Esophagus muscularis mucosa (tissue), 4 donors: Measurements from ENCODE around the gene TANGO6. TPM values are rescaled to one million over a fixed set of nuclear protein-coding genes. Genes with fewer than 3 reads are reported as not detected.
A peak's percentile ranks its signal among the peaks of the same experiment; 100 is the strongest.

Source experiments
- DNase-seq: peaks from one replicate; pipeline ENCODE4 v3.0.0-alpha.2; 2017; ENCODE audit errors: extremely low spot score
- H3K27ac ChIP-seq, 4 donors: fragments of 200-600 bp; sonication (generic); replicated peaks in 1 of 4; 1 replicate in 3 of 4; 2 replicates in 1 of 4; pipeline ENCODE4 v1.5.1; 2016 to 2019; ENCODE audit warnings: mild to moderate bottlenecking in 1 of 4
- H3K27me3 ChIP-seq, 4 donors: fragments of 200-600 bp; sonication (generic); one replicate each; pipeline versions ENCODE4 v1.5.1 to v1.6.0; 2016 to 2019
- H3K36me3 ChIP-seq, 4 donors: fragments of 200-600 bp; sonication (generic); one replicate each; pipeline ENCODE4 v1.5.1; 2016 to 2019
- H3K4me1 ChIP-seq, 4 donors: fragments of 200-600 bp; sonication (generic); one replicate each; pipeline ENCODE4 v1.5.1; 2016 to 2019
- H3K4me3 ChIP-seq, 4 donors: fragments of 200-600 bp; sonication (generic); 1 replicate in 2 of 4; 2 replicates in 2 of 4; pipeline ENCODE4 v1.5.1; 2016 to 2019; ENCODE audit warnings: mild to moderate bottlenecking in 4 of 4, moderate library complexity in 1 of 4
- H3K9me3 ChIP-seq, 4 donors: fragments of 200-600 bp; sonication (generic); 1 replicate in 3 of 4; 2 replicates in 1 of 4; pipeline ENCODE4 v1.5.1; 2016 to 2019
- CTCF ChIP-seq, 3 experiments: fragments of 200-600 bp in 2 of 3; fragments of 450-650 bp in 1 of 3; sonication (generic) in 2 of 3; IDR thresholded peaks; one replicate each; pipeline ENCODE4 v1.5.1; 2017 to 2019; ENCODE audit warnings: antibody characterized with exemption in 3 of 3, mild to moderate bottlenecking in 2 of 3, moderate library complexity in 1 of 3
- EP300 ChIP-seq: sonication (generic); formaldehyde crosslinking; IDR thresholded peaks from one replicate; pipeline ENCODE4 v1.6.1; 2017; ENCODE audit warnings: antibody characterized with exemption
- POLR2A ChIP-seq: fragments of 450-650 bp; IDR thresholded peaks from one replicate; pipeline ENCODE4 v1.6.1; 2017; ENCODE audit warnings: antibody characterized with exemption, moderate library complexity, mild to moderate bottlenecking, low read depth
- POLR2AphosphoS5 ChIP-seq, 2 donors: sonication (generic); formaldehyde crosslinking; IDR thresholded peaks; one replicate each; pipeline ENCODE4 v1.6.1; 2017; ENCODE audit warnings: antibody characterized with exemption in 2 of 2
- WGBS: methylation state at CpG from one replicate; pipeline ENCODE4 v1.1.5; 2018; 5-methylcytosine and 5-hydroxymethylcytosine counted together
- intact Hi-C: fragments of 100-400 bp; cut with DNase I; formaldehyde crosslinking; loops from one replicate; pipeline ENCODE4 v1.15.1; 2023
- total RNA-seq, 4 donors: library from RNA; depleted of rRNA; stranded (reverse); fragments of >200 nt; gene quantifications; one replicate each; pipeline versions ENCODE4 v1.1.0 to v1.2.1, GENCODE V29; 2016

The TANGO6 gene
- total RNA-seq, 4 donors from 2014 or later, result 15.7 to 21.3 (median 18.3) TPM

DNA sequence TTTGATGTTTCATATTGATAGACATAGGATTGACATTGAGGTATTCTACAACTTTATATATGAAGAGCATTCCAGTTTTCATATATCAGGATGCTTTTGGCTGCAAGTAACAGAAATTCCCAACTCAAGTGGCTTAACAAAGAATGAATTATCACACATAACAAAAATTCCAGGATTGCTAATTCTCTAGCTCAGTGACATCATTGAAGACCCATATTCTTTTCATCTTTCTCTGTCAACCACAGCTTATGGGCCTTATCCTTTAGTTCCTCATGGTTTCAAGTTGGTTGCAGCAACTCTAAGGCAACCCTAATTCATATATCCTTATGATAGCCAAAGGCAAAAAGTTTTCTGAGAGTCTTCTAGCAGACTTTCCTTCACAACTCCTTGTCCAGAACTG lies 170.7 kb downstream of the TANGO6 start:
- H3K4me1 ChIP-seq, result no peaks in the 10 kb centered on the region
- H3K4me3 ChIP-seq, result no peak overlapping the region
- no peaks in the 10 kb centered on the region for H3K9me3 ChIP-seq
- intact Hi-C loops, result no loop called here
- H3K27me3 ChIP-seq, result no peaks in the 10 kb centered on the region
- no peaks in the 10 kb centered on the region for H3K36me3 ChIP-seq
- DNase-seq, result no peak
- no peak for TF ChIP-seq EP300
- TF ChIP-seq CTCF (IDR thresholded peaks at IDR 0.05), result no peak
- no peak for TF ChIP-seq POLR2A
- no peak for TF ChIP-seq POLR2AphosphoS5 (IDR thresholded peaks at IDR 0.05)
- H3K27ac ChIP-seq, result no peak overlapping the region

DNA sequence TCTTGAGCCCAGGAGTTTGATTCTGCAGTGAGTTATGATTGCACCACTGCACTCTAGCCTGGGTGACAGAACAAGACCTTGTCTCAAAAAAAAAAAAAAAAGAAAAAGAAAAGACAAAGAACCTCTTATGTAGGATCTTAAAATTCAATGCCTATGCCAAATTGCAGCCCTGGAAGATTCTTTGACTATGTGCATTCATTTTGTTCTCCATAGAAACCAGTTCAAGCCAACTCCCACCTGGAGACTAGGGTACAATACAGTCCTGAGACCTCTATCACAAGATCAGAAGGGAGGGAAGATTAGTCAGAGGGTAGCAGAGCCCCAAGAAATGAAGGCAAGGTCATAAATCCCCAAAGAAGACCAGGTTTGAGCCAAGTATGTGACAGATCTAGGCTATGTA lies 171.5 kb downstream of the TANGO6 start:
- H3K9me3 ChIP-seq, result no peaks in the 10 kb centered on the region
- H3K36me3 ChIP-seq, result no peaks in the 10 kb centered on the region
- H3K27ac ChIP-seq, result no peak overlapping the region
- H3K4me1 ChIP-seq, result no peaks in the 10 kb centered on the region
- TF ChIP-seq CTCF (IDR thresholded peaks at IDR 0.05), result no peak
- no peak for TF ChIP-seq POLR2AphosphoS5 (IDR thresholded peaks at IDR 0.05)
- TF ChIP-seq EP300, result no peak
- no peak for TF ChIP-seq POLR2A
- intact Hi-C loops, result no loop called here
- no peak overlapping the region for H3K4me3 ChIP-seq
- H3K27me3 ChIP-seq, result no peaks in the 10 kb centered on the region
- DNase-seq, result no peak

DNA sequence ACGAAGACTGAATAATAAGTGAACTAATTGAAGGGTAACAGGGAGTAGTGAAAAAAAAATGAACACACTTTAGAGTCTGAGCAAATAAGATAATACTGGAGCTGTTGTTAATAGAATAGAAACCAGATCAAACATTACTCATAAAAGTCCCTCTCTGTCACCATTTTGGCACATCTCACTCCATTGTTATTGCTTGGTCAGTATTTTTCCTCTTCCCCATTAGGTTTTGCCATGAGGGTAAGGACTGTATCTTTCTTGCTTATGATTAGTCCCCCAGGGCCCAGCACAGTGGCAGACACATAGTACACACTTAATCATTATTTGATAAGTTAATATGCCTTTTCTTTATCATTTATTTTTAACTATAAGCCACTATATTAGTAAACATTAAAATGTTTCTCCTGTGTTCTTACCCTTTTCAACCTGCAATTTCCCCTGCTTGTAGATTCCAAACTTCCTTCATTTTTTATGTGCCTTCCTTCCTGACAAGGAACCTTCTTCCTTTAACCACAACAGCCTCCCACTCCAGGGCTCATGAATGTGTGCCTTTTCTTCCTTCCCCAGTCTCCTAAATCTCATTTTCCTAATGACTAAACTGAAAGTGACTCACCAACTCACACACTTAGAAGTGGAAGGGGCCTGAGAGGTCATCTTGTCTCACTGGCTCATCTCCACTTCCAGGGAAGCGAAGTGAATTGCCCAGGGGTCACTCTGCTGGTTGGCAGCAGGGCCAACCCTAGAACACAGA lies 173.9 kb downstream of the TANGO6 start:
- peak overlapping the region in 1 of 4 donors; percentile 19 for H3K27ac ChIP-seq
- no peaks in the 10 kb centered on the region for H3K27me3 ChIP-seq

GRCh38 chr16:69019811-69020210 lies 176.5 kb downstream of the TANGO6 start:
- H3K4me1 ChIP-seq, result no peaks in the 10 kb centered on the region
- intact Hi-C loops, result no loop called here
- 94% methylated on average over 1 of the region's 1 CpG for WGBS
- no peaks in the 10 kb centered on the region for H3K27me3 ChIP-seq
- H3K9me3 ChIP-seq, result no peaks in the 10 kb centered on the region
- H3K27ac ChIP-seq, result no peak overlapping the region
- peaks cover 17 to 27% (median 21%) of the 10 kb centered on the region in 4 donors for H3K36me3 ChIP-seq
- TF ChIP-seq CTCF (IDR thresholded peaks at IDR 0.05) (no peak), EP300 (no peak)
- H3K4me3 ChIP-seq, result no peak overlapping the region
- DNase-seq, result no peak

More for the DNA sequence above, 173.9 kb downstream of the TANGO6 start:
- TF ChIP-seq POLR2A, result no peak
- no peak for TF ChIP-seq EP300
- no peak for TF ChIP-seq POLR2AphosphoS5 (IDR thresholded peaks at IDR 0.05)
- no peak for TF ChIP-seq CTCF (IDR thresholded peaks at IDR 0.05)
- no peak overlapping the region for H3K4me3 ChIP-seq
- DNase-seq, result peak; percentile 34
- intact Hi-C loops, result no loop called here
- WGBS, result 68% methylated on average over 2 of the region's 2 CpGs
- H3K9me3 ChIP-seq, result no peaks in the 10 kb centered on the region
- H3K4me1 ChIP-seq, result no peaks in the 10 kb centered on the region
- peaks cover 0 to under 1% (median 0%) of the 10 kb centered on the region in 4 donors for H3K36me3 ChIP-seq

- intact Hi-C loops, result no loop called here
- Histone ChIP-seq H3K4me3 (no peak overlapping the region), H3K27me3 (no peaks in the 10 kb centered on the region), H3K27ac (no peak overlapping the region), H3K4me1 (no peaks in the 10 kb centered on the region), H3K36me3 (peaks cover 8 to 34% (median 20%) of the 10 kb centered on the region in 4 donors), H3K9me3 (no peaks in the 10 kb centered on the region)
- DNase-seq, result no peak
- 98% methylated on average over 2 of the region's 2 CpGs for WGBS
- TF ChIP-seq EP300, result no peak
These were observed 185.8 kb downstream of the TANGO6 start for GRCh38 chr16:69029121-69029520.
